Measurements from ENCODE around the gene TLE7.
A peak's percentile ranks its signal among the peaks of the same experiment; 100 is the strongest.

Gene TLE7

DNA sequence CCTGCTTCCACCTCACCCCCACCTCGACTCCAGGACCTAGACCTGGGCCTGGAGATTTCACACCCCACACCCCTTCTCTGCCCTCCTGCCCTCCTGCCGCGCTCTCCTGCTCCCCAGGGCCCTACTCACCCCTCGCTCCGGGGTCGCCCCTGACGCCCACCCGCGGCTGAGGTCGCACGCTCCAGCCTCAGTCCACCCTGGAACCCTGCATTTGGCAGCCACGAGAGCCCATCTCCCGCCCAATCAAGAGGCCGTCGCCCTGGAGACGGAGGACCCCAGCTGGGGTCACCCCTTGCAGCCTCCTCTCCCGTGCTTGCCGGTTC lies 16.1 kb downstream of the TLE7 start (continued):
- TF ChIP-seq, protein P1, sequence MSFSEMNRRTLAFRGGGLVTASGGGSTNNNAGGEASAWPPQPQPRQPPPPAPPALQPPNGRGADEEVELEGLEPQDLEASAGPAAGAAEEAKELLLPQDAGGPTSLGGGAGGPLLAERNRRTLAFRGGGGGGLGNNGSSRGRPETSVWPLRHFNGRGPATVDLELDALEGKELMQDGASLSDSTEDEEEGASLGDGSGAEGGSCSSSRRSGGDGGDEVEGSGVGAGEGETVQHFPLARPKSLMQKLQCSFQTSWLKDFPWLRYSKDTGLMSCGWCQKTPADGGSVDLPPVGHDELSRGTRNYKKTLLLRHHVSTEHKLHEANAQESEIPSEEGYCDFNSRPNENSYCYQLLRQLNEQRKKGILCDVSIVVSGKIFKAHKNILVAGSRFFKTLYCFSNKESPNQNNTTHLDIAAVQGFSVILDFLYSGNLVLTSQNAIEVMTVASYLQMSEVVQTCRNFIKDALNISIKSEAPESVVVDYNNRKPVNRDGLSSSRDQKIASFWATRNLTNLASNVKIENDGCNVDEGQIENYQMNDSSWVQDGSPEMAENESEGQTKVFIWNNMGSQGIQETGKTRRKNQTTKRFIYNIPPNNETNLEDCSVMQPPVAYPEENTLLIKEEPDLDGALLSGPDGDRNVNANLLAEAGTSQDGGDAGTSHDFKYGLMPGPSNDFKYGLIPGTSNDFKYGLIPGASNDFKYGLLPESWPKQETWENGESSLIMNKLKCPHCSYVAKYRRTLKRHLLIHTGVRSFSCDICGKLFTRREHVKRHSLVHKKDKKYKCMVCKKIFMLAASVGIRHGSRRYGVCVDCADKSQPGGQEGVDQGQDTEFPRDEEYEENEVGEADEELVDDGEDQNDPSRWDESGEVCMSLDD (tag by site-specific recombination; IDR thresholded peaks at IDR 0.05), result peak; percentile 54; the same call in 1 of the 2 replicates
- TF ChIP-seq ZNF155 (tag by site-specific recombination; IDR thresholded peaks at IDR 0.05), result no peak
- no peak for TF ChIP-seq ZFP37 (tag by site-specific recombination; IDR thresholded peaks at IDR 0.05)
- TF ChIP-seq, protein P2, sequence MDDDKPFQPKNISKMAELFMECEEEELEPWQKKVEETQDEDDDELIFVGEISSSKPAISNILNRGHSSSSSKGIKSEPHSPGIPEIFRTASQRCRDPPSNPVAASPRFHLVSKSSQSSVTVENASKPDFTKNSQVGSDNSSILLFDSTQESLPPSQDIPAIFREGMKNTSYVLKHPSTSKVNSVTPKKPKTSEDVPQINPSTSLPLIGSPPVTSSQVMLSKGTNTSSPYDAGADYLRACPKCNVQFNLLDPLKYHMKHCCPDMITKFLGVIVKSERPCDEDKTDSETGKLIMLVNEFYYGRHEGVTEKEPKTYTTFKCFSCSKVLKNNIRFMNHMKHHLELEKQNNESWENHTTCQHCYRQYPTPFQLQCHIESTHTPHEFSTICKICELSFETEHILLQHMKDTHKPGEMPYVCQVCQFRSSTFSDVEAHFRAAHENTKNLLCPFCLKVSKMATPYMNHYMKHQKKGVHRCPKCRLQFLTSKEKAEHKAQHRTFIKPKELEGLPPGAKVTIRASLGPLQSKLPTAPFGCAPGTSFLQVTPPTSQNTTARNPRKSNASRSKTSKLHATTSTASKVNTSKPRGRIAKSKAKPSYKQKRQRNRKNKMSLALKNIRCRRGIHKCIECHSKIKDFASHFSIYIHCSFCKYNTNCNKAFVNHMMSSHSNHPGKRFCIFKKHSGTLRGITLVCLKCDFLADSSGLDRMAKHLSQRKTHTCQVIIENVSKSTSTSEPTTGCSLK (tag by site-specific recombination; IDR thresholded peaks at IDR 0.05), result no peak
- TF ChIP-seq, protein P3, sequence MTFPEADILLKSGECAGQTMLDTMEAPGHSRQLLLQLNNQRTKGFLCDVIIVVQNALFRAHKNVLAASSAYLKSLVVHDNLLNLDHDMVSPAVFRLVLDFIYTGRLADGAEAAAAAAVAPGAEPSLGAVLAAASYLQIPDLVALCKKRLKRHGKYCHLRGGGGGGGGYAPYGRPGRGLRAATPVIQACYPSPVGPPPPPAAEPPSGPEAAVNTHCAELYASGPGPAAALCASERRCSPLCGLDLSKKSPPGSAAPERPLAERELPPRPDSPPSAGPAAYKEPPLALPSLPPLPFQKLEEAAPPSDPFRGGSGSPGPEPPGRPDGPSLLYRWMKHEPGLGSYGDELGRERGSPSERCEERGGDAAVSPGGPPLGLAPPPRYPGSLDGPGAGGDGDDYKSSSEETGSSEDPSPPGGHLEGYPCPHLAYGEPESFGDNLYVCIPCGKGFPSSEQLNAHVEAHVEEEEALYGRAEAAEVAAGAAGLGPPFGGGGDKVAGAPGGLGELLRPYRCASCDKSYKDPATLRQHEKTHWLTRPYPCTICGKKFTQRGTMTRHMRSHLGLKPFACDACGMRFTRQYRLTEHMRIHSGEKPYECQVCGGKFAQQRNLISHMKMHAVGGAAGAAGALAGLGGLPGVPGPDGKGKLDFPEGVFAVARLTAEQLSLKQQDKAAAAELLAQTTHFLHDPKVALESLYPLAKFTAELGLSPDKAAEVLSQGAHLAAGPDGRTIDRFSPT (tag by site-specific recombination; IDR thresholded peaks at IDR 0.05), result no peak
- TF ChIP-seq ZNF610 (tag by site-specific recombination; IDR thresholded peaks at IDR 0.05; ENCODE audit: borderline replicate concordance), result no peak
- no peak for TF ChIP-seq ZFP3 (tag by site-specific recombination; IDR thresholded peaks at IDR 0.05; ENCODE audit: low read depth)
- peak; percentile 70; the same call in 1 of the 2 replicates for TF ChIP-seq GLIS1 (tag by site-specific recombination; IDR thresholded peaks at IDR 0.05)
- TF ChIP-seq, protein P4, sequence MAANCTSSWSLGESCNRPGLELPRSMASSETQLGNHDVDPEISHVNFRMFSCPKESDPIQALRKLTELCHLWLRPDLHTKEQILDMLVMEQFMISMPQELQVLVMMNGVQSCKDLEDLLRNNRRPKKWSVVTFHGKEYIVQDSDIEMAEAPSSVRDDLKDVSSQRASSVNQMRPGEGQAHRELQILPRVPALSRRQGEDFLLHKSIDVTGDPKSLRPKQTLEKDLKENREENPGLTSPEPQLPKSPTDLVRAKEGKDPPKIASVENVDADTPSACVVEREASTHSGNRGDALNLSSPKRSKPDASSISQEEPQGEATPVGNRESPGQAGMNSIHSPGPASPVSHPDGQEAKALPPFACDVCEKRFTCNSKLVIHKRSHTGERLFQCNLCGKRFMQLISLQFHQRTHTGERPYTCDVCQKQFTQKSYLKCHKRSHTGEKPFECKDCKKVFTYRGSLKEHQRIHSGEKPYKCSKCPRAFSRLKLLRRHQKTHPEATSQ (tag by site-specific recombination; IDR thresholded peaks at IDR 0.05), result no peak
- TF ChIP-seq ZIC2 (tag by site-specific recombination; IDR thresholded peaks at IDR 0.05), result no peak
- TF ChIP-seq ZNF350 (tag by site-specific recombination; IDR thresholded peaks at IDR 0.05), result no peak
- 0 out of 2 replicates have a peak, but pooled peaks have one; percentile 19 for TF ChIP-seq ZNF169 (tag by site-specific recombination; IDR thresholded peaks at IDR 0.05)
- TF ChIP-seq YY2 (tag by site-specific recombination; IDR thresholded peaks at IDR 0.05), result 0 out of 2 replicates have a peak, but pooled peaks have one; percentile 18
- no peak for TF ChIP-seq ZNF211 (tag by site-specific recombination; IDR thresholded peaks at IDR 0.05; ENCODE audit: low read depth)
- TF ChIP-seq, protein P5, sequence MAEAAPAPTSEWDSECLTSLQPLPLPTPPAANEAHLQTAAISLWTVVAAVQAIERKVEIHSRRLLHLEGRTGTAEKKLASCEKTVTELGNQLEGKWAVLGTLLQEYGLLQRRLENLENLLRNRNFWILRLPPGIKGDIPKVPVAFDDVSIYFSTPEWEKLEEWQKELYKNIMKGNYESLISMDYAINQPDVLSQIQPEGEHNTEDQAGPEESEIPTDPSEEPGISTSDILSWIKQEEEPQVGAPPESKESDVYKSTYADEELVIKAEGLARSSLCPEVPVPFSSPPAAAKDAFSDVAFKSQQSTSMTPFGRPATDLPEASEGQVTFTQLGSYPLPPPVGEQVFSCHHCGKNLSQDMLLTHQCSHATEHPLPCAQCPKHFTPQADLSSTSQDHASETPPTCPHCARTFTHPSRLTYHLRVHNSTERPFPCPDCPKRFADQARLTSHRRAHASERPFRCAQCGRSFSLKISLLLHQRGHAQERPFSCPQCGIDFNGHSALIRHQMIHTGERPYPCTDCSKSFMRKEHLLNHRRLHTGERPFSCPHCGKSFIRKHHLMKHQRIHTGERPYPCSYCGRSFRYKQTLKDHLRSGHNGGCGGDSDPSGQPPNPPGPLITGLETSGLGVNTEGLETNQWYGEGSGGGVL (tag by site-specific recombination; IDR thresholded peaks at IDR 0.05), result peak; percentile 59
- TF ChIP-seq ZBTB48 (tag by site-specific recombination; IDR thresholded peaks at IDR 0.05), result 0 out of 2 replicates have a peak, but pooled peaks have one; percentile 13
- no peak for TF ChIP-seq ZNF426 (tag by site-specific recombination; IDR thresholded peaks at IDR 0.05)
- TF ChIP-seq ZNF658 (tag by site-specific recombination; IDR thresholded peaks at IDR 0.05), result no peak
- TF ChIP-seq ZNF19 (tag by site-specific recombination; IDR thresholded peaks at IDR 0.05; ENCODE audit: low read depth), result no peak
- TF ChIP-seq TCF7L2 (IDR thresholded peaks at IDR 0.05; ENCODE audit: borderline replicate concordance, low read depth, low read length), result no peak
- no peak for TF ChIP-seq ZNF174 (tag by site-specific recombination; IDR thresholded peaks at IDR 0.05)
- no peak for TF ChIP-seq ZNF677 (tag by site-specific recombination; IDR thresholded peaks at IDR 0.05)
- TF ChIP-seq, protein P6, sequence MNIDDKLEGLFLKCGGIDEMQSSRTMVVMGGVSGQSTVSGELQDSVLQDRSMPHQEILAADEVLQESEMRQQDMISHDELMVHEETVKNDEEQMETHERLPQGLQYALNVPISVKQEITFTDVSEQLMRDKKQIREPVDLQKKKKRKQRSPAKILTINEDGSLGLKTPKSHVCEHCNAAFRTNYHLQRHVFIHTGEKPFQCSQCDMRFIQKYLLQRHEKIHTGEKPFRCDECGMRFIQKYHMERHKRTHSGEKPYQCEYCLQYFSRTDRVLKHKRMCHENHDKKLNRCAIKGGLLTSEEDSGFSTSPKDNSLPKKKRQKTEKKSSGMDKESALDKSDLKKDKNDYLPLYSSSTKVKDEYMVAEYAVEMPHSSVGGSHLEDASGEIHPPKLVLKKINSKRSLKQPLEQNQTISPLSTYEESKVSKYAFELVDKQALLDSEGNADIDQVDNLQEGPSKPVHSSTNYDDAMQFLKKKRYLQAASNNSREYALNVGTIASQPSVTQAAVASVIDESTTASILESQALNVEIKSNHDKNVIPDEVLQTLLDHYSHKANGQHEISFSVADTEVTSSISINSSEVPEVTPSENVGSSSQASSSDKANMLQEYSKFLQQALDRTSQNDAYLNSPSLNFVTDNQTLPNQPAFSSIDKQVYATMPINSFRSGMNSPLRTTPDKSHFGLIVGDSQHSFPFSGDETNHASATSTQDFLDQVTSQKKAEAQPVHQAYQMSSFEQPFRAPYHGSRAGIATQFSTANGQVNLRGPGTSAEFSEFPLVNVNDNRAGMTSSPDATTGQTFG (tag by site-specific recombination; IDR thresholded peaks at IDR 0.05; ENCODE audit: borderline replicate concordance), result no peak
- TF ChIP-seq ZNF629 (tag by site-specific recombination; IDR thresholded peaks at IDR 0.05), result no peak
- TF ChIP-seq ZNF239 (tag by site-specific recombination; IDR thresholded peaks at IDR 0.05), result no peak
- TF ChIP-seq ZBTB8A (tag by site-specific recombination; IDR thresholded peaks at IDR 0.05), result no peak
- TF ChIP-seq, protein P7, sequence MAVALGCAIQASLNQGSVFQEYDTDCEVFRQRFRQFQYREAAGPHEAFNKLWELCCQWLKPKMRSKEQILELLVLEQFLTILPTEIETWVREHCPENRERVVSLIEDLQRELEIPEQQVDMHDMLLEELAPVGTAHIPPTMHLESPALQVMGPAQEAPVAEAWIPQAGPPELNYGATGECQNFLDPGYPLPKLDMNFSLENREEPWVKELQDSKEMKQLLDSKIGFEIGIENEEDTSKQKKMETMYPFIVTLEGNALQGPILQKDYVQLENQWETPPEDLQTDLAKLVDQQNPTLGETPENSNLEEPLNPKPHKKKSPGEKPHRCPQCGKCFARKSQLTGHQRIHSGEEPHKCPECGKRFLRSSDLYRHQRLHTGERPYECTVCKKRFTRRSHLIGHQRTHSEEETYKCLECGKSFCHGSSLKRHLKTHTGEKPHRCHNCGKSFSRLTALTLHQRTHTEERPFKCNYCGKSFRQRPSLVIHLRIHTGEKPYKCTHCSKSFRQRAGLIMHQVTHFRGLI (tag by site-specific recombination; IDR thresholded peaks at IDR 0.05), result no peak

Data from HEK293 (cell line).